Naive thymus-derived CD8-positive, alpha-beta T cell (primary cell): Measurements from ENCODE around the gene COG6. TPM values are rescaled to one million over a fixed set of nuclear protein-coding genes. Genes with fewer than 3 reads are reported as not detected.

ENCODE experiments used
- ATAC-seq, 2 donors: fragments of 150-1000 bp; cut with Tn5 transposase in 1 of 2; sonication (Bioruptor Pico), chemical (Tn5 transposase) in 1 of 2; 1 replicate in 1 of 2; 2 replicates in 1 of 2; pipeline ENCODE4 v1.10.0; 2021; ENCODE audit warnings: mild to moderate bottlenecking in 2 of 2, moderate library complexity in 2 of 2
- POLR2A ChIA-PET: fragments of 350-600 bp; sonication (Branson Sonifier 250); formaldehyde crosslinking; loops from one replicate; lab custom pipeline; 2021; ENCODE audit warnings: antibody characterized with exemption; lab: Charles Lee
- DNase-seq, 10 donors: peaks; one replicate each; pipeline versions ENCODE4 v3.0.0 to v3.0.0-alpha.2; 2020 to 2022
- H3K27ac Mint-ChIP-seq, 10 donors: one replicate each; pipeline ENCODE4 v1.8.0; 2020 to 2022; ENCODE audit warnings: mild to moderate bottlenecking in 10 of 10, mixed read lengths in 10 of 10, moderate library complexity in 4 of 10, inconsistent platforms in 1 of 10
- H3K27me3 Mint-ChIP-seq, 5 donors: one replicate each; pipeline ENCODE4 v1.8.0; 2021 to 2022; ENCODE audit warnings: mixed read lengths in 5 of 5
- H3K36me3 Mint-ChIP-seq, 3 donors: one replicate each; pipeline ENCODE4 v1.8.0; 2020 to 2022; ENCODE audit warnings: mixed read lengths in 3 of 3, mild to moderate bottlenecking in 2 of 3, inconsistent platforms in 1 of 3
- H3K4me1 Mint-ChIP-seq, 4 donors: one replicate each; pipeline ENCODE4 v1.8.0; 2021 to 2022; ENCODE audit warnings: mixed read lengths in 4 of 4
- H3K4me3 Mint-ChIP-seq, 10 donors: one replicate each; pipeline ENCODE4 v1.8.0; 2020 to 2022; ENCODE audit warnings: mild to moderate bottlenecking in 10 of 10, mixed read lengths in 10 of 10, moderate library complexity in 6 of 10, inconsistent platforms in 1 of 10
- H3K9me3 Mint-ChIP-seq, 9 donors: one replicate each; pipeline ENCODE4 v1.8.0; 2020 to 2022; ENCODE audit warnings: mixed read lengths in 9 of 9, mild to moderate bottlenecking in 3 of 9, inconsistent platforms in 1 of 9, moderate library complexity in 1 of 9
- polyA plus RNA-seq, 3 donors: library from polyadenylated mRNA; unstranded; fragments of 300-500 nt; fragmentation: Illumina TruSeq; gene quantifications; one replicate each; pipeline ENCODE4 v1.2.3, GENCODE V29; 2021
- total RNA-seq, 8 experiments: library from RNA in 2 of 8; stranded (reverse) in 2 of 8; gene quantifications; one replicate each; pipeline ENCODE4 v1.2.3 and lab custom pipeline; 2021 to 2026

The COG6 gene
- 10 to 100 TPM; 30.0 to 33.4 TPM for total RNA-seq
- 10 to 100 TPM; 14.5 to 19.7 (median 19.0) TPM for polyA plus RNA-seq
- 8.9 to 32.3 (median 21.9) reads per million in 6 experiments for total RNA-seq (lab: John Stamatoyannopoulos, UW)

GRCh38 chr13:39655569-39656324, at the start of gene COG6:
COG6 (plus strand) TSS chr13:39655662; CDS start chr13:39655727, 65 bp downstream.
- H3K4me3 Mint-ChIP-seq = peak within 1 kb of the TSS; percentile 87 to 100 (median 96)
- POLR2A ChIA-PET = interaction anchor here (0.6 kb wide), 1 partner anchor 39 kb away, joined by 3 read pairs; no protein-coding TSS in a partner anchor
- peak; percentile 90 to 99 (median 95) for DNase-seq

GRCh38 chr13:39605677-39606320, 49.7 kb upstream of the COG6 start:
- Mint-ChIP-seq H3K4me3 (no peak overlapping the region), H3K4me1 (peaks cover 2 to 17% (median 12%) of the 10 kb centered on the region in 4 donors), H3K9me3 (no peaks in the 10 kb centered on the region), H3K27ac (no peak overlapping the region), H3K36me3 (no peaks in the 10 kb centered on the region), H3K27me3 (peaks cover 28 to 58% (median 41%) of the 10 kb centered on the region in 5 donors)
- POLR2A ChIA-PET = no interaction called here
- ATAC-seq = no peak
- no peak for DNase-seq

More at GRCh38 chr13:39655569-39656324, at the start of gene COG6:
- Mint-ChIP-seq H3K36me3 (peaks cover 0 to 3% (median 2%) of the 10 kb centered on the region in 3 donors), H3K4me1 (peaks cover 15 to 45% (median 41%) of the 10 kb centered on the region in 4 donors), H3K27me3 (peaks cover 0 to 5% (median 0%) of the 10 kb centered on the region in 5 donors), H3K9me3 (peaks cover 0 to 7% (median 0%) of the 10 kb centered on the region in 9 donors), H3K27ac (peak within 1 kb of the TSS; percentile 77 to 98 (median 95))
- ATAC-seq = peak; percentile 90

- Mint-ChIP-seq H3K36me3 (no peaks in the 10 kb centered on the region), H3K27me3 (peaks cover 14 to 41% (median 28%) of the 10 kb centered on the region in 5 donors), H3K9me3 (no peaks in the 10 kb centered on the region), H3K4me3 (no peak overlapping the region), H3K27ac (no peak overlapping the region), H3K4me1 (peaks cover 2 to 10% (median 5%) of the 10 kb centered on the region in 4 donors)
- ATAC-seq = no peak
- POLR2A ChIA-PET = no interaction called here
- no peak for DNase-seq
Measured at GRCh38 chr13:39607876-39608275, 47.6 kb upstream of the COG6 start.

- ATAC-seq = no peak
Measured at GRCh38 chr13:39612023-39612637, 43.3 kb upstream of the COG6 start.

GRCh38 chr13:39616087-39616694, 39.3 kb upstream of the COG6 start:
- H3K4me1 Mint-ChIP-seq = no peaks in the 10 kb centered on the region
- DNase-seq = peak in 8 of 10 donors; percentile 24 to 64 (median 40)
- no peaks in the 10 kb centered on the region for H3K9me3 Mint-ChIP-seq
- no peak overlapping the region for H3K27ac Mint-ChIP-seq
- H3K4me3 Mint-ChIP-seq = no peak overlapping the region
- no peaks in the 10 kb centered on the region for H3K36me3 Mint-ChIP-seq
- POLR2A ChIA-PET = interaction anchor here (0.7 kb wide), 1 partner anchor 39 kb away, joined by 3 read pairs; no protein-coding TSS in a partner anchor
- H3K27me3 Mint-ChIP-seq = peaks cover 2 to 24% (median 10%) of the 10 kb centered on the region in 5 donors
- peak; percentile 81 to 88 for ATAC-seq

More at GRCh38 chr13:39612023-39612637, 43.3 kb upstream of the COG6 start:
- Mint-ChIP-seq H3K36me3 (no peaks in the 10 kb centered on the region), H3K4me1 (no peaks in the 10 kb centered on the region), H3K9me3 (no peaks in the 10 kb centered on the region), H3K27ac (no peak overlapping the region), H3K4me3 (no peak overlapping the region), H3K27me3 (peaks cover 3 to 22% (median 11%) of the 10 kb centered on the region in 5 donors)
- DNase-seq = peak in 9 of 10 donors; percentile 25 to 73 (median 42)
- POLR2A ChIA-PET = no interaction called here

GRCh38 chr13:39618561-39618960, 36.9 kb upstream of the COG6 start:
- Mint-ChIP-seq H3K27me3 (peaks cover 2 to 24% (median 13%) of the 10 kb centered on the region in 5 donors), H3K9me3 (no peaks in the 10 kb centered on the region), H3K36me3 (no peaks in the 10 kb centered on the region), H3K4me3 (no peak overlapping the region), H3K27ac (peak overlapping the region in 1 of 10 donors; percentile 40), H3K4me1 (no peaks in the 10 kb centered on the region)
- POLR2A ChIA-PET = no interaction called here
- ATAC-seq = no peak
- no peak for DNase-seq

- Mint-ChIP-seq H3K27me3 (peaks cover 0 to 17% (median 11%) of the 10 kb centered on the region in 5 donors), H3K9me3 (no peaks in the 10 kb centered on the region), H3K27ac (no peak overlapping the region), H3K36me3 (no peaks in the 10 kb centered on the region), H3K4me3 (no peak overlapping the region), H3K4me1 (no peaks in the 10 kb centered on the region)
- DNase-seq = no peak
- POLR2A ChIA-PET = no interaction called here
- no peak for ATAC-seq
Measured at GRCh38 chr13:39623466-39623865, 32.0 kb upstream of the COG6 start.

GRCh38 chr13:39631307-39631706, 24.2 kb upstream of the COG6 start:
- ATAC-seq = no peak
- no peak for DNase-seq
- no peak overlapping the region for H3K27ac Mint-ChIP-seq
- H3K4me3 Mint-ChIP-seq = no peak overlapping the region
- peaks cover 0 to 2% (median 0%) of the 10 kb centered on the region in 4 donors for H3K4me1 Mint-ChIP-seq
- H3K36me3 Mint-ChIP-seq = peaks cover 0 to 16% (median 15%) of the 10 kb centered on the region in 3 donors
- peaks cover 2 to 25% (median 14%) of the 10 kb centered on the region in 5 donors for H3K27me3 Mint-ChIP-seq
- H3K9me3 Mint-ChIP-seq = peaks cover 4 to 27% (median 18%) of the 10 kb centered on the region in 9 donors
- POLR2A ChIA-PET = no interaction called here

GRCh38 chr13:39632994-39633393, 22.5 kb upstream of the COG6 start:
- peaks cover 0 to 22% (median 16%) of the 10 kb centered on the region in 3 donors for H3K36me3 Mint-ChIP-seq
- H3K9me3 Mint-ChIP-seq = peaks cover 6 to 34% (median 21%) of the 10 kb centered on the region in 9 donors
- H3K27ac Mint-ChIP-seq = no peak overlapping the region
- ATAC-seq (no peak), DNase-seq (no peak)
- H3K27me3 Mint-ChIP-seq = peaks cover 4 to 31% (median 20%) of the 10 kb centered on the region in 5 donors
- POLR2A ChIA-PET = no interaction called here
- no peak overlapping the region for H3K4me3 Mint-ChIP-seq
- peaks cover 0 to 2% (median 0%) of the 10 kb centered on the region in 4 donors for H3K4me1 Mint-ChIP-seq

- H3K4me3 Mint-ChIP-seq = no peak overlapping the region
- peaks cover 0 to 24% (median 16%) of the 10 kb centered on the region in 3 donors for H3K36me3 Mint-ChIP-seq
- H3K27ac Mint-ChIP-seq = no peak overlapping the region
- H3K27me3 Mint-ChIP-seq = peaks cover 8 to 39% (median 31%) of the 10 kb centered on the region in 5 donors
- H3K4me1 Mint-ChIP-seq = peaks cover 0 to 2% (median 0%) of the 10 kb centered on the region in 4 donors
- ATAC-seq = no peak
- POLR2A ChIA-PET = no interaction called here
- peaks cover 6 to 37% (median 19%) of the 10 kb centered on the region in 9 donors for H3K9me3 Mint-ChIP-seq
- DNase-seq = no peak
Measured at GRCh38 chr13:39635564-39635963, 19.9 kb upstream of the COG6 start.

- H3K27me3 Mint-ChIP-seq = peaks cover 16 to 53% (median 32%) of the 10 kb centered on the region in 5 donors
- no peak overlapping the region for H3K27ac Mint-ChIP-seq
- peaks cover 0 to 9% (median 0%) of the 10 kb centered on the region in 3 donors for H3K36me3 Mint-ChIP-seq
- no peak for DNase-seq
- POLR2A ChIA-PET = no interaction called here
- peaks cover 0 to 15% (median 4%) of the 10 kb centered on the region in 9 donors for H3K9me3 Mint-ChIP-seq
- peaks cover 0 to 2% (median 0%) of the 10 kb centered on the region in 4 donors for H3K4me1 Mint-ChIP-seq
- ATAC-seq = no peak
- no peak overlapping the region for H3K4me3 Mint-ChIP-seq
Measured at GRCh38 chr13:39637890-39638289, 17.6 kb upstream of the COG6 start.

GRCh38 chr13:39641645-39642044, 13.8 kb upstream of the COG6 start:
- Mint-ChIP-seq H3K27me3 (peaks cover 14 to 46% (median 27%) of the 10 kb centered on the region in 5 donors), H3K4me3 (no peak overlapping the region), H3K4me1 (no peaks in the 10 kb centered on the region), H3K36me3 (peaks cover 0 to 9% (median 0%) of the 10 kb centered on the region in 3 donors), H3K27ac (no peak overlapping the region), H3K9me3 (peaks cover 0 to 15% (median 3%) of the 10 kb centered on the region in 9 donors)
- POLR2A ChIA-PET = no interaction called here
- ATAC-seq = no peak
- no peak for DNase-seq
